IMR-90 (cell line): ENCODE results near the gene NEURL1B. TPM values are rescaled to one million over a fixed set of nuclear protein-coding genes. Genes with fewer than 3 reads are reported as not detected.

Experiments
- ATAC-seq: fragments of 200-7000 bp; cut with Tn5 transposase; 2 replicates; pipeline ENCODE4 v1.9.1; 2020; ENCODE audit warnings: low read depth, mild to moderate bottlenecking, moderate library complexity
- BruUV-seq: library from RNA; stranded (reverse); fragments of 400-500 nt; replicated peaks from 2 replicates; lab custom pipeline; 2021; lab: Mats Ljungman, UMichigan
- CTCF ChIA-PET: fragments of 300-600 bp; formaldehyde crosslinking; extraction: SDS; loops from one replicate; lab custom pipeline; 2021; ENCODE audit warnings: antibody characterized with exemption; lab: Yijun Ruan, JAX
- POLR2A ChIA-PET: fragments of 300-600 bp; sonication (Branson Sonifier 250); formaldehyde crosslinking; loops from one replicate; lab custom pipeline; 2022; ENCODE audit warnings: antibody characterized with exemption; ENCODE audit not compliant: unreplicated experiment; lab: Charles Lee
- DNase-seq: peaks from one replicate; pipeline ENCODE4 v3.0.0; 2013
- H2AFZ ChIP-seq: replicated peaks from 2 replicates; pipeline ENCODE3; 2013; ENCODE audit warnings: low read length, mild to moderate bottlenecking; ENCODE audit not compliant: poor library complexity
- H2AK5ac ChIP-seq: 2 replicates; pipeline ENCODE4 v1.6.1; 2013; ENCODE audit warnings: low read depth, low read length, inconsistent platforms
- H2AK9ac ChIP-seq: replicated peaks from 2 replicates; pipeline ENCODE3; 2013; ENCODE audit warnings: mild to moderate bottlenecking, low read depth, low read length, moderate library complexity; ENCODE audit not compliant: poor library complexity
- H2BK120ac ChIP-seq: 2 replicates; pipeline ENCODE4 v1.6.1; 2013; ENCODE audit warnings: low read depth, low read length, inconsistent platforms
- H2BK15ac ChIP-seq: 3 replicates; pipeline ENCODE4 v1.6.1; 2013; ENCODE audit warnings: low read depth, low read length, inconsistent platforms
- H2BK20ac ChIP-seq: 2 replicates; pipeline ENCODE4 v1.6.1; 2013; ENCODE audit warnings: low read depth, mild to moderate bottlenecking, inconsistent platforms, low read length, moderate library complexity
- H2BK5ac ChIP-seq: 2 replicates; pipeline ENCODE4 v1.6.1; 2013; ENCODE audit warnings: mild to moderate bottlenecking, low read depth, low read length, inconsistent platforms; ENCODE audit not compliant: poor library complexity, severe bottlenecking
- H3K14ac ChIP-seq: replicated peaks from 2 replicates; pipeline ENCODE4 v1.6.1; 2013; ENCODE audit warnings: low read depth, low read length, inconsistent platforms
- H3K18ac ChIP-seq: 2 replicates; pipeline ENCODE4 v1.6.1; 2013; ENCODE audit warnings: low read depth, low read length, control low read depth
- H3K23ac ChIP-seq: 2 replicates; pipeline ENCODE4 v1.6.1; 2013; ENCODE audit warnings: low read depth, low read length, inconsistent platforms
- H3K27ac ChIP-seq: 2 replicates; pipeline ENCODE4 v1.5.1; 2013; ENCODE audit warnings: mild to moderate bottlenecking, control low read depth, low read length; ENCODE audit not compliant: insufficient read depth
- H3K27me3 ChIP-seq: 2 replicates; pipeline ENCODE4 v1.6.1; 2013; ENCODE audit warnings: low read length; ENCODE audit not compliant: control insufficient read depth, insufficient read depth
- H3K36me3 ChIP-seq: 2 replicates; pipeline ENCODE4 v1.6.1; 2013; ENCODE audit warnings: low read length, mixed read lengths; ENCODE audit not compliant: control insufficient read depth, insufficient read depth
- H3K4ac ChIP-seq: 2 replicates; pipeline ENCODE4 v1.6.1; 2013; ENCODE audit warnings: low read depth, low read length, inconsistent platforms
- H3K4me1 ChIP-seq: 2 replicates; pipeline ENCODE4 v1.6.1; 2013; ENCODE audit warnings: low read length, mixed read lengths; ENCODE audit not compliant: control insufficient read depth, insufficient read depth
- H3K4me2 ChIP-seq: 2 replicates; pipeline ENCODE4 v1.6.1; 2013; ENCODE audit warnings: low read depth, mild to moderate bottlenecking, control low read depth, low read length, moderate library complexity
- H3K4me3 ChIP-seq: 2 replicates; pipeline ENCODE4 v1.5.1; 2013; ENCODE audit warnings: low read depth, mild to moderate bottlenecking, control low read depth, low read length, moderate library complexity; ENCODE audit not compliant: insufficient read depth
- H3K56ac ChIP-seq: 2 replicates; pipeline ENCODE4 v1.6.1; 2013; ENCODE audit warnings: low read length, inconsistent platforms; ENCODE audit not compliant: insufficient read depth; ENCODE audit errors: extremely low read depth
- H3K79me1 ChIP-seq, 2 experiments: 2 replicates each; pipeline ENCODE4 v1.6.1; 2013; ENCODE audit warnings: low read length in 2 of 2, inconsistent platforms in 1 of 2, low read depth in 1 of 2
- H3K9ac ChIP-seq: 2 replicates; pipeline ENCODE4 v1.6.1; 2013; ENCODE audit warnings: low read depth, low read length, control low read depth
- H3K9me1 ChIP-seq: 2 replicates; pipeline ENCODE4 v1.6.1; 2013; ENCODE audit warnings: low read length, inconsistent platforms; ENCODE audit not compliant: insufficient read depth
- H3K9me3 ChIP-seq: 2 replicates; pipeline ENCODE4 v1.6.1; 2013; ENCODE audit warnings: low read length; ENCODE audit not compliant: control insufficient read depth, insufficient read depth
- H4K20me1 ChIP-seq: 2 replicates; pipeline ENCODE4 v1.6.1; 2013; ENCODE audit warnings: low read length, inconsistent platforms; ENCODE audit not compliant: insufficient read depth
- H4K5ac ChIP-seq: 2 replicates; pipeline ENCODE4 v1.6.1; 2013; ENCODE audit warnings: mild to moderate bottlenecking, low read depth, low read length, control low read depth
- H4K8ac ChIP-seq, 2 experiments: 2 replicates each; pipeline ENCODE4 v1.6.1; 2013; ENCODE audit warnings: low read depth in 2 of 2, low read length in 2 of 2, control low read depth in 1 of 2, inconsistent platforms in 1 of 2
- H4K91ac ChIP-seq: 2 replicates; pipeline ENCODE4 v1.6.1; 2013; ENCODE audit warnings: low read depth, low read length, inconsistent platforms; ENCODE audit not compliant: insufficient read depth
- MXI1 ChIP-seq: IDR thresholded peaks from 2 replicates; pipeline ENCODE4 v1.6.1; 2012; ENCODE audit warnings: low read depth, mild to moderate bottlenecking, low read length, moderate library complexity, borderline replicate concordance
- NFE2L2 ChIP-seq: fragments of 150-350 bp; IDR thresholded peaks from 2 replicates; pipeline ENCODE4 v1.6.1; 2016; ENCODE audit warnings: low read depth, mild to moderate bottlenecking, low read length
- POLR2A ChIP-seq: IDR thresholded peaks from 2 replicates; pipeline ENCODE4 v1.6.1; 2012; ENCODE audit warnings: mild to moderate bottlenecking, low read depth, low read length
- RFX5 ChIP-seq: IDR thresholded peaks from 2 replicates; pipeline ENCODE4 v1.8.0; 2012; ENCODE audit warnings: low read depth, mild to moderate bottlenecking, low read length, moderate library complexity
- SMC3 ChIP-seq: fragments of 150-350 bp; IDR thresholded peaks from 2 replicates; pipeline ENCODE4 v1.6.1; 2016; ENCODE audit warnings: low read depth, mild to moderate bottlenecking, antibody characterized with exemption, low read length, moderate library complexity
- WGBS, 2 experiments: methylation state at CpG; one replicate each; pipeline versions ENCODE4 v1.1.5 to v1.1.7; 2013; ENCODE audit warnings: missing lambda C conversion rate in 2 of 2; ENCODE audit not compliant: insufficient read length in 1 of 2; ENCODE audit errors: extremely low coverage in 2 of 2; 5-methylcytosine and 5-hydroxymethylcytosine counted together
- dilution Hi-C: fragments of 300-500 bp; cut with HindIII; formaldehyde crosslinking; loops from one replicate; pipeline ENCODE4 v1.14.3; 2018; ENCODE audit warnings: low sequenced_read_pairs; ENCODE audit not compliant: unreplicated experiment
- in situ Hi-C: fragments of 300-500 bp; cut with MboI; formaldehyde crosslinking; loops from 3 replicates; pipeline ENCODE4 v1.14.3; 2019; ENCODE audit warnings: low sequenced_read_pairs, inconsistent platforms, mixed read lengths
- intact Hi-C: fragments of 100-400 bp; cut with micrococcal nuclease; formaldehyde crosslinking; loops from 2 replicates; pipeline ENCODE4 v1.10.0; 2022
- polyA plus RNA-seq, 3 experiments: library from polyadenylated mRNA; depleted of rRNA; stranded (reverse); fragments of >200 nt; gene quantifications; 2 replicates each; pipeline ENCODE4 v1.2.3, GENCODE V29; 2012; ENCODE audit warnings: low replicate concordance in 1 of 3
- total RNA-seq: library from RNA; depleted of rRNA; stranded (reverse); fragments of >200 nt; gene quantifications from 2 replicates; pipeline ENCODE4 v1.2.3, GENCODE V29; 2012
- TF ChIP-seq, protein P1 (sequence below): conservative IDR thresholded peaks from 2 replicates; pipeline ENCODE4 v1.5.1; 2012; ENCODE audit warnings: mild to moderate bottlenecking, low read depth, low read length, improper control_type of control experiment

The NEURL1B gene
- total and polyA plus RNA-seq, 2 of the 4 experiments (the other 2 are of a cell fraction): 1.8 to 2.8 TPM

DNA sequence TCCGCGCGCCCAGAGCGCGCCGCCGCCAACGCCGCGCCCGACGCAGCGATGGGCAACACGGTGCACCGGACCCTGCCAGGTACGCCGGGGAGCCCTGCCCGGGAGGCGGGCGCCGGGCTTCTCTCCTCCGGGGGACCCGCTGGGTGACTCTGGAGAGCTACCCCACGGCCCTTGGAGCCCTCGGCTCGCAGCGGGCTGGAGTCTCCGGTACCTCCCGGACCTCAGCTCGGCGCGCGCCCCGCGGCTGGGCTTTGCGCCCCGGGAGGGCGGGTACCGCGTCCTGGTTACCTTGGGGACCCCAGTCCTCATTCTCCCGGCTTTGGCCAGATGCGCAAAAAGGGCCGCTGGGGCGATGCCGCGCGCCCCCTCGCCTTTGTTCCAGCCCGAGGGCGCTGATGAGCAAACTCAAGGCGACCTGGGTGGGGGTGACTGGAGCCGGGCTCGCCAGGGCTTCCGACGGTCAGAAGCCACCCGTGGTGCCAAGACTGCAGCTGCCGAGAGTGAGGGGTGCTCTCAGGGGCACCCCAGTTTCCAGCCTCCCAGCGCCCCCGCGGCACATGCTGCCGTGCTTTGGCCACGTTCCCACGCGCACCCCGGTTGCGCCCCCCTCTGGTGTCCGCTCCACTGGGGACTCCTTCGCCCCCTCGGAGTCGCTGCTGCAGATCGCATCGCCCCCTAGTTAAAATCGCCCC lies 442 bp downstream of the NEURL1B start:
- H2AK5ac ChIP-seq: no peak overlapping the region
- POLR2A ChIA-PET: interaction anchor here (0.5 kb wide), 1 partner anchor 57 kb away, joined by 4 read pairs; no protein-coding TSS in a partner anchor
- H2BK5ac ChIP-seq: no peak overlapping the region
- H3K18ac ChIP-seq: no peak overlapping the region
- H4K91ac ChIP-seq: no peak overlapping the region
- in situ Hi-C loops (no loop called here), dilution Hi-C loops (no loop called here), intact Hi-C loops (loop anchor here (1.0 kb wide), 1 partner anchor 162 kb away; no protein-coding TSS in a partner anchor)
- ATAC-seq (peak; percentile 52), DNase-seq (no peak)
- H2AK9ac ChIP-seq: peak overlapping the region; percentile 85
- no peaks in the 10 kb centered on the region for H4K20me1 ChIP-seq
- peaks cover 7% of the 10 kb centered on the region; the same call in 1 of the 2 replicates for H3K9me1 ChIP-seq
- WGBS, 2 experiments: 1% methylated on average over 32 of the region's 73 CpGs; no CpG with 5 or more reads in 1 of the 2 experiments
- CTCF ChIA-PET: no interaction called here
- no peak overlapping the region; the same call in 1 of the 2 replicates for H3K14ac ChIP-seq
- H3K23ac ChIP-seq: no peak overlapping the region; the same call in 1 of the 2 replicates
- H3K36me3 ChIP-seq: peaks cover 4% of the 10 kb centered on the region; the same call in 1 of the 2 replicates
- peak overlapping the region; percentile 92 for H2AFZ ChIP-seq
- no peak overlapping the region; the same call in 1 of the 2 replicates for H3K4ac ChIP-seq
- H3K9ac ChIP-seq: peak overlapping the region; percentile 37
- H3K4me3 ChIP-seq: peak overlapping the region; percentile 85
- no peak overlapping the region for H2BK15ac ChIP-seq
- peak overlapping the region; percentile 70 for H3K4me2 ChIP-seq
- no peak overlapping the region for H4K5ac ChIP-seq
- no peak overlapping the region for H2BK20ac ChIP-seq
- H3K27ac ChIP-seq: no peak overlapping the region; the same call in 1 of the 2 replicates
- H3K56ac ChIP-seq: no peak overlapping the region
- H3K9me3 ChIP-seq: no peaks in the 10 kb centered on the region
- peaks cover 9% of the 10 kb centered on the region; the same call in 1 of the 2 replicates for H3K27me3 ChIP-seq
- H2BK120ac ChIP-seq: no peak overlapping the region; the same call in 1 of the 2 replicates
- H3K79me1 ChIP-seq: peaks cover 26 to 48% of the 10 kb centered on the region in 2 experiments
- H3K4me1 ChIP-seq: peaks cover 5% of the 10 kb centered on the region; the same call in 1 of the 2 replicates
- H4K8ac ChIP-seq: no peak overlapping the region
- no peak for TF ChIP-seq NFE2L2
- TF ChIP-seq, protein P1, sequence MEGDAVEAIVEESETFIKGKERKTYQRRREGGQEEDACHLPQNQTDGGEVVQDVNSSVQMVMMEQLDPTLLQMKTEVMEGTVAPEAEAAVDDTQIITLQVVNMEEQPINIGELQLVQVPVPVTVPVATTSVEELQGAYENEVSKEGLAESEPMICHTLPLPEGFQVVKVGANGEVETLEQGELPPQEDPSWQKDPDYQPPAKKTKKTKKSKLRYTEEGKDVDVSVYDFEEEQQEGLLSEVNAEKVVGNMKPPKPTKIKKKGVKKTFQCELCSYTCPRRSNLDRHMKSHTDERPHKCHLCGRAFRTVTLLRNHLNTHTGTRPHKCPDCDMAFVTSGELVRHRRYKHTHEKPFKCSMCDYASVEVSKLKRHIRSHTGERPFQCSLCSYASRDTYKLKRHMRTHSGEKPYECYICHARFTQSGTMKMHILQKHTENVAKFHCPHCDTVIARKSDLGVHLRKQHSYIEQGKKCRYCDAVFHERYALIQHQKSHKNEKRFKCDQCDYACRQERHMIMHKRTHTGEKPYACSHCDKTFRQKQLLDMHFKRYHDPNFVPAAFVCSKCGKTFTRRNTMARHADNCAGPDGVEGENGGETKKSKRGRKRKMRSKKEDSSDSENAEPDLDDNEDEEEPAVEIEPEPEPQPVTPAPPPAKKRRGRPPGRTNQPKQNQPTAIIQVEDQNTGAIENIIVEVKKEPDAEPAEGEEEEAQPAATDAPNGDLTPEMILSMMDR: 0 out of 2 replicates have a peak, but pooled peaks have one; percentile 13
- TF ChIP-seq SMC3: no peak
- TF ChIP-seq MXI1: no peak
- TF ChIP-seq RFX5: no peak
- TF ChIP-seq POLR2A: no peak
- BruUV-seq: no TSS peak
